Nephron progenitor cell (in vitro differentiated cells): ENCODE data around the gene CYP46A1.

Source experiments
- DNase-seq: peaks from one replicate; pipeline ENCODE4 v3.0.0; 2021
- H3K27ac Mint-ChIP-seq: 2 replicates; pipeline ENCODE4 v1.8.0; 2021; ENCODE audit warnings: mild to moderate bottlenecking, moderate library complexity, mixed read lengths
- H3K27me3 Mint-ChIP-seq: 2 replicates; pipeline ENCODE4 v1.8.0; 2021; ENCODE audit warnings: mild to moderate bottlenecking, low read depth, mixed read lengths; ENCODE audit not compliant: poor library complexity
- H3K36me3 Mint-ChIP-seq: 2 replicates; pipeline ENCODE4 v1.8.0; 2021; ENCODE audit warnings: low read depth, mixed read lengths
- H3K4me1 Mint-ChIP-seq: 2 replicates; pipeline ENCODE4 v1.8.0; 2021; ENCODE audit warnings: mixed read lengths
- H3K4me3 Mint-ChIP-seq: 2 replicates; pipeline ENCODE4 v1.8.0; 2021; ENCODE audit warnings: mild to moderate bottlenecking, moderate library complexity, mixed read lengths
- H3K9me3 Mint-ChIP-seq: 2 replicates; pipeline ENCODE4 v1.8.0; 2021; ENCODE audit warnings: mild to moderate bottlenecking, moderate library complexity, mixed read lengths
- TF ChIP-seq, protein P1 (sequence below): fragments of 200-600 bp; sonication (generic); IDR thresholded peaks from 2 replicates; pipeline ENCODE4 v1.5.0; 2021; ENCODE audit warnings: antibody characterized with exemption

CYP46A1 gene

DNA sequence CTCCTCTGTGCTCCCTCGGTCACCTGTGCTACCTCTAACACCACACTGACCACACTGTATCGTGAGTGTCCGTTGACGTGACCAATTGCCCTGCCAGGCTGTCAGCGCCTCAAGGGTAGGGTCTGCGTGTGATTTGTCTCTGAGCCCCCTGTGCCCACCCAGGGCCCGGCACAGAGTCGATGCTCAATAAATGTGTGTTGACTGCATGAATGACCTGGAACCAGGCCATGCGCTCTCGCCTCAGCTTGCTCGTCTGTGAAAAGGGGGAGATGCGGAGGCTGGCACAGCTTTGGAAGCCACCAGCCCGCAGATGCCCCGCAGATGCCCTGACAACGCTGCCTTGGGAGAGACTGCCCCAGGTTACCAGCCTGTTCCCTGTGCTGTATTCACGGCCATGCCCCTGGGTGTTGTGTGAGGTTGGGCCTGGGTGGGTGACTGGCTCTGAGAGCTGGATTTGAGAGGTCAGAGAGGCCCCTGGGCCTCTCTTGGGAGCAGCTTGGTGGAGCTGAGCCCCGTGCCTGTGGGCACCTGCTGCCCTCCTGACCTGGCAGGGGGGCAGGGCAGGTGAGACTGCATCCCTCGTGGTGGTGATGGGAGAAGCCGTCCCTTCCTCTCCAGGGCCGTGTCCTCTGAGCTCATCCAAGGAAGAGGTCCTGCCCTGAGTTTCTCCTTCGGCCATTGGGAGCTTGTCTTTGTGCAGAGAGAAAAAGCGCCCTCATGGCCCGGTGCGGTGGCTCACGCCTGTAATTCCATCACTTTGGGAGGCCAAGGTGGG, 43.2 kb downstream of the CYP46A1 start:
- TF ChIP-seq, protein P1, sequence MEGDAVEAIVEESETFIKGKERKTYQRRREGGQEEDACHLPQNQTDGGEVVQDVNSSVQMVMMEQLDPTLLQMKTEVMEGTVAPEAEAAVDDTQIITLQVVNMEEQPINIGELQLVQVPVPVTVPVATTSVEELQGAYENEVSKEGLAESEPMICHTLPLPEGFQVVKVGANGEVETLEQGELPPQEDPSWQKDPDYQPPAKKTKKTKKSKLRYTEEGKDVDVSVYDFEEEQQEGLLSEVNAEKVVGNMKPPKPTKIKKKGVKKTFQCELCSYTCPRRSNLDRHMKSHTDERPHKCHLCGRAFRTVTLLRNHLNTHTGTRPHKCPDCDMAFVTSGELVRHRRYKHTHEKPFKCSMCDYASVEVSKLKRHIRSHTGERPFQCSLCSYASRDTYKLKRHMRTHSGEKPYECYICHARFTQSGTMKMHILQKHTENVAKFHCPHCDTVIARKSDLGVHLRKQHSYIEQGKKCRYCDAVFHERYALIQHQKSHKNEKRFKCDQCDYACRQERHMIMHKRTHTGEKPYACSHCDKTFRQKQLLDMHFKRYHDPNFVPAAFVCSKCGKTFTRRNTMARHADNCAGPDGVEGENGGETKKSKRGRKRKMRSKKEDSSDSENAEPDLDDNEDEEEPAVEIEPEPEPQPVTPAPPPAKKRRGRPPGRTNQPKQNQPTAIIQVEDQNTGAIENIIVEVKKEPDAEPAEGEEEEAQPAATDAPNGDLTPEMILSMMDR = no peak
- H3K27me3 Mint-ChIP-seq = peaks cover 30% of the 10 kb centered on the region
- no peak for DNase-seq
- H3K9me3 Mint-ChIP-seq = no peaks in the 10 kb centered on the region
- peaks cover 17% of the 10 kb centered on the region for H3K4me1 Mint-ChIP-seq
- H3K36me3 Mint-ChIP-seq = no peaks in the 10 kb centered on the region
- H3K27ac Mint-ChIP-seq = no peak overlapping the region
- H3K4me3 Mint-ChIP-seq = no peak overlapping the region

GRCh38 chr14:99728231-99728920, 44.3 kb downstream of the CYP46A1 start:
- Mint-ChIP-seq H3K27me3 (peaks cover 30% of the 10 kb centered on the region), H3K9me3 (no peaks in the 10 kb centered on the region), H3K4me3 (no peak overlapping the region), H3K27ac (no peak overlapping the region), H3K4me1 (peaks cover 26% of the 10 kb centered on the region), H3K36me3 (no peaks in the 10 kb centered on the region)
- DNase-seq = no peak
- TF ChIP-seq, protein P1 = no peak

DNA sequence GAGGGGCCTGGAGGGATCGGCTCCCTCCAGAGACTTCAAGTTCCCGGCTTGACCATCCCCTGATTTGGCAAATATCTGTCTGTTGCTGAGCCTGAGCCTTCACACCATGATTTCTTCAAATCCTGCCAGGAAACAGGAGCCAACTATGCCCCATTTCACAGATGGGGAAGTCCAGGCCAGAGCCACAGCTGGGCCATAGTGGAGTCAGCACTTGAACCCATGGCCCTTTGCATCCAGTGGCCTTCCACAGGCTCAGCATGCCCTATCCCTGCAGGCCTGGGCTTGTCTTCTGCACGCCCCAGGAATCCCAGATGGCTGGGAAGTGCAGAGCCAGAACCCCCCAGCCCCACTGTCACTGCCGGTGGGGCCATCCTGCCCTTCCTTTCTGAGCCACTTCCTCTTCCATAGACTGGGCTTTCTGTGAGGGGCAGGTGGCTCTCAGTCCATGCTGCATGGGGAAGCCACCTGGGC, 44.9 kb downstream of the CYP46A1 start:
- Mint-ChIP-seq H3K4me3 (no peak overlapping the region), H3K27me3 (peaks cover 28% of the 10 kb centered on the region), H3K36me3 (no peaks in the 10 kb centered on the region), H3K9me3 (no peaks in the 10 kb centered on the region), H3K4me1 (peaks cover 32% of the 10 kb centered on the region), H3K27ac (no peak overlapping the region)
- TF ChIP-seq, protein P1 = no peak
- no peak for DNase-seq

DNA sequence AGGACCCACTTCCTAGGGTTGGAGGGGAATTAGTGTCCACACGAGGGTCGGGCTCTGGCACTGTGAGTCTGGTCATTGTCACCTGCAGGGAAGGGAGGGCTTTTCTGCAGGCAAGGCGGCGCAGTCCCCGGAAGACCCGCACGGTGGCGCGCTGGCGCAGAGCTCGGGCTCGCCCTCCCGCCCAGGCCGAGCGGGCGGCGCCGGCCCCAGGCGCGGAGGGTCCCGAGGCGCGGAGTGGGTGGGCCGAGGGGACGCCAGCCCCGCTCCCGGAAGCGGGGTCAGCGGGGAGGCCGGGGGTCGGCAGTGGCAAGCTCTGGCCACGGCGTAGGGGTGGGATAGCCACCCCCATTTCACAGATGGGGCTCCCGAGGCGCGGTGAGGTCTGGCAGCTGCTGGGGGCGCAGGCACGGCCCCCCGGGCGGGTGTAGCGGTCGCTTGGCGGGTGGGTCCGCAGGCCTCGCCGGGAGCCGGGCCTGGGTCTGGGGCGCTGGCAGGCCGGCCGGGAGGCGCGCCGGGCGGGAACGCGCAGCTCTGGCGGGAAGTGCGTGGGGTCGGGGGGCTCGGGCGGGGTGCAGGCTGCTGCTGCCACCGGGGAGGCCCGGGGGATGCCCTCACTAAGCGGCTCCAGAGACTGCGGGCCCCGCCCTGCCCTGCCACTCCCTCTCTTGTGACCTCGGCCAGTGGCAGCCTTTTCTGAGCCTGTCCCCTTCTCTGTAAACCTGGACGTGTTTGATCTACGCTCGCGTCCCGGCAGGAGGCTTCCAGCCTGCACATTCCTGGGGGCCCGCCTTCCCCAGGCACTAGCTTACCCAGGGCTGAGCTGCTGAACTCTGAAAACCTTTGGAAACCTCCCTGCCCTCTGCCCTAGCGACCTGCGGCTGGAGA, 46.1 kb downstream of the CYP46A1 start:
- H3K27ac Mint-ChIP-seq = no peak overlapping the region
- DNase-seq = peak; percentile 98
- TF ChIP-seq, protein P1 = peak; percentile 74
- H3K9me3 Mint-ChIP-seq = no peaks in the 10 kb centered on the region
- peaks cover 23% of the 10 kb centered on the region for H3K27me3 Mint-ChIP-seq
- H3K4me3 Mint-ChIP-seq = peak overlapping the region; percentile 78
- H3K4me1 Mint-ChIP-seq = peaks cover 27% of the 10 kb centered on the region
- no peaks in the 10 kb centered on the region for H3K36me3 Mint-ChIP-seq

- TF ChIP-seq, protein P1 = no peak
- Mint-ChIP-seq H3K27me3 (peaks cover 23% of the 10 kb centered on the region), H3K4me3 (peak overlapping the region; percentile 78)
Measured at GRCh38 chr14:99730876-99731546, 46.9 kb downstream of the CYP46A1 start.

More at GRCh38 chr14:99730876-99731546, 46.9 kb downstream of the CYP46A1 start:
- no peak overlapping the region for H3K27ac Mint-ChIP-seq
- no peaks in the 10 kb centered on the region for H3K9me3 Mint-ChIP-seq
- DNase-seq = peak; percentile 13
- peaks cover 30% of the 10 kb centered on the region for H3K4me1 Mint-ChIP-seq
- H3K36me3 Mint-ChIP-seq = no peaks in the 10 kb centered on the region
